Measurements from ENCODE around the gene PI4KA. TPM values are rescaled to one million over a fixed set of nuclear protein-coding genes. Genes with fewer than 3 reads are reported as not detected.
"Not testable (repeated sequence)": the region's sequence is repeated elsewhere in the genome, so short reads cannot be mapped to it uniquely, and the experiment has no call there.

Gene PI4KA
- total RNA-seq, 1 donor from 2014 or later = 24.4 TPM

- Histone ChIP-seq H3K79me2 (ENCODE audit: low read depth) (no peaks in the 10 kb centered on the region), H3K9me3 (ENCODE audit: low read depth) (no peaks in the 10 kb centered on the region), H2AFZ (replicated peaks) (no peak within 1 kb of the TSS), H4K20me1 (ENCODE audit: low read depth) (no peaks in the 10 kb centered on the region), H3K27me3 (no peaks in the 10 kb centered on the region), H3K9ac (no peak within 1 kb of the TSS), H3K36me3 (no peaks in the 10 kb centered on the region), H3K4me2 (no peak within 1 kb of the TSS), H3F3A (ENCODE audit: low read depth) (no peaks in the 10 kb centered on the region), H3K4me3 (no peak within 1 kb of the TSS), H3K4me1 (peaks cover 6% of the 10 kb centered on the region), H3K27ac (no peak within 1 kb of the TSS)
- H3K9me3 Mint-ChIP-seq = no peaks in the 10 kb centered on the region
- no peak within 1 kb of the TSS for H3K27ac Mint-ChIP-seq
- peaks cover 5% of the 10 kb centered on the region for H3K36me3 Mint-ChIP-seq
- peaks cover 2% of the 10 kb centered on the region for H3K27me3 Mint-ChIP-seq (ENCODE audit: insufficient read depth, low read depth)
- peaks cover 5% of the 10 kb centered on the region for H3K4me1 Mint-ChIP-seq
- H3K4me3 Mint-ChIP-seq = no peak within 1 kb of the TSS
- no peak for DNase-seq (ENCODE audit: low spot score)
- TF ChIP-seq EZH2phosphoT487 (IDR thresholded peaks at IDR 0.05) (no peak), EZH2 (IDR thresholded peaks at IDR 0.05) (no peak), CTCF (IDR thresholded peaks at IDR 0.05) (no peak)
These were observed 84.8 kb downstream of the PI4KA start, which contains the start of gene SERPIND1 for GRCh38 chr22:20773793-20774212. TSS of gene SERPIND1 (plus strand) at chr22:20774113. CDS start at chr22:20779313, 5,200 bp downstream.

GRCh38 chr22:20771918-20772625 lies 86.5 kb downstream of the PI4KA start:
- TF ChIP-seq EZH2 (IDR thresholded peaks at IDR 0.05) = no peak
- peak; percentile 39 for TF ChIP-seq CTCF (IDR thresholded peaks at IDR 0.05)
- Histone ChIP-seq H2AFZ (replicated peaks) (no peak overlapping the region), H3K79me2 (ENCODE audit: low read depth) (no peaks in the 10 kb centered on the region), H3K36me3 (no peaks in the 10 kb centered on the region), H3F3A (ENCODE audit: low read depth) (no peaks in the 10 kb centered on the region), H3K27ac (no peak overlapping the region), H3K9ac (no peak overlapping the region), H4K20me1 (ENCODE audit: low read depth) (no peaks in the 10 kb centered on the region), H3K4me3 (no peak overlapping the region), H3K27me3 (no peaks in the 10 kb centered on the region), H3K9me3 (ENCODE audit: low read depth) (no peaks in the 10 kb centered on the region), H3K4me1 (peaks cover 6% of the 10 kb centered on the region), H3K4me2 (no peak overlapping the region)
- H3K36me3 Mint-ChIP-seq = peaks cover 4% of the 10 kb centered on the region
- H3K4me3 Mint-ChIP-seq = no peak overlapping the region
- peak overlapping the region; percentile 63 for H3K27ac Mint-ChIP-seq
- peaks cover 5% of the 10 kb centered on the region for H3K4me1 Mint-ChIP-seq
- H3K9me3 Mint-ChIP-seq = no peaks in the 10 kb centered on the region
- peak; percentile 46 for DNase-seq (ENCODE audit: low spot score)
- no peaks in the 10 kb centered on the region for H3K27me3 Mint-ChIP-seq (ENCODE audit: insufficient read depth, low read depth)

- H3K4me3 ChIP-seq; H3K36me3 ChIP-seq; H3K9ac ChIP-seq; H3K27me3 Mint-ChIP-seq (ENCODE audit: insufficient read depth, low read depth); DNase-seq (ENCODE audit: low spot score); H3K79me2 ChIP-seq (ENCODE audit: low read depth); H3K4me1 ChIP-seq; H3K4me1 Mint-ChIP-seq; H3K36me3 Mint-ChIP-seq; H4K20me1 ChIP-seq (ENCODE audit: low read depth); H3K9me3 ChIP-seq (ENCODE audit: low read depth); H3K27ac Mint-ChIP-seq; H3K4me3 Mint-ChIP-seq; H3K27me3 ChIP-seq; H3F3A ChIP-seq (ENCODE audit: low read depth); H2AFZ ChIP-seq (replicated peaks); H3K4me2 ChIP-seq; H3K27ac ChIP-seq; H3K9me3 Mint-ChIP-seq: not testable (repeated sequence)
These were observed 89.2 kb downstream of the PI4KA start for GRCh38 chr22:20769496-20769826.

GRCh38 chr22:20766530-20766929 lies 92.1 kb downstream of the PI4KA start:
- Histone ChIP-seq H3K4me2 (no peak overlapping the region), H3F3A (ENCODE audit: low read depth) (no peaks in the 10 kb centered on the region), H3K79me2 (ENCODE audit: low read depth) (no peaks in the 10 kb centered on the region), H3K4me3 (no peak overlapping the region), H3K27ac (no peak overlapping the region), H4K20me1 (ENCODE audit: low read depth) (no peaks in the 10 kb centered on the region), H2AFZ (replicated peaks) (no peak overlapping the region), H3K9me3 (ENCODE audit: low read depth) (no peaks in the 10 kb centered on the region), H3K4me1 (no peaks in the 10 kb centered on the region), H3K27me3 (no peaks in the 10 kb centered on the region), H3K36me3 (no peaks in the 10 kb centered on the region), H3K9ac (no peak overlapping the region)
- TF ChIP-seq EZH2phosphoT487 (IDR thresholded peaks at IDR 0.05) (no peak), CTCF (IDR thresholded peaks at IDR 0.05) (no peak)
- Mint-ChIP-seq H3K27ac (no peak overlapping the region), H3K36me3 (peaks cover 12% of the 10 kb centered on the region), H3K4me3 (no peak overlapping the region), H3K27me3 (ENCODE audit: insufficient read depth, low read depth) (peaks cover 3% of the 10 kb centered on the region), H3K4me1 (no peaks in the 10 kb centered on the region), H3K9me3 (no peaks in the 10 kb centered on the region)
- DNase-seq (ENCODE audit: low spot score) = no peak

All from neural progenitor cell (in vitro differentiated cells).